Activated T-helper 1 cell treated with anti-CD3 and anti-CD28 coated beads, Interleukin-2, amount 50 U/mL, for 16 hours (primary cell): ENCODE results near the gene DLX6.

ENCODE experiments used
- DNase-seq, 2 donors: peaks; one replicate each; pipeline ENCODE4 v3.0.0-alpha.2; 2020; ENCODE audit warnings: low read depth in 1 of 2, low spot score in 1 of 2

Gene DLX6

DNA sequence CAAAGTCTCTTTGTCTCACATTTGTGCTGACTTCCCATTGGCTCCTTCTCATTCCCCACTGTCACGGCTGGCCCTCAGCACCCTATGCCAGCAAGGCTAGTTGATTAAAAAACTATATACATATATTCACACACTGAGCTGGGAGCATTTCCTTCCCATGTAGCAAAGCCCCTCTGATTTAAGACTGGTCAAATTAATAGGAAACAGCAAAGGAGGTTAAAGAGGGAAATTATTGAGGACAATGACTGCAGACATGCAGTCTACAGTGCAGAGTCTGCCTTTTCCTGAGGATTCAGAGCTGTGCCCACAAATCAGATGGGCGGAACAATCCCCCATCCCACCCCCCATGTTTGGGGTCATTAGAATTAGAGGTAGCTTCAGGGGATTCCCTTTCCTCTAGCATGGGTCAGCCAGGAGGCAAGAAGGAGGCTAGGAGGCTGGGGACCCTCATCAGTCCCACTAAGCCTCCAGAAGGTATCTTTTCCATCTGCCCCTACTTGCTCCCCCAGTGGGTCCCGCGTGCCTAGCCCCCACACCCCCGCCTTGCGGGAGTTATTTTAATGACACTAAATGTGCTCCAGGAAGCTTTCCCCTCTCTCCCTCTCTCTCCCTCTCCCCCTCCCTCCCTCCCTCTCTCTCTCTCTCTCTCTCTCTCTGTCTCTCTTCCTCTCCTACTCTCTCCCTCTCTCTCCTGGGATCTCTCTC is 9.8 kb upstream of the DLX6 start:
- DNase-seq, result no peak

DNA sequence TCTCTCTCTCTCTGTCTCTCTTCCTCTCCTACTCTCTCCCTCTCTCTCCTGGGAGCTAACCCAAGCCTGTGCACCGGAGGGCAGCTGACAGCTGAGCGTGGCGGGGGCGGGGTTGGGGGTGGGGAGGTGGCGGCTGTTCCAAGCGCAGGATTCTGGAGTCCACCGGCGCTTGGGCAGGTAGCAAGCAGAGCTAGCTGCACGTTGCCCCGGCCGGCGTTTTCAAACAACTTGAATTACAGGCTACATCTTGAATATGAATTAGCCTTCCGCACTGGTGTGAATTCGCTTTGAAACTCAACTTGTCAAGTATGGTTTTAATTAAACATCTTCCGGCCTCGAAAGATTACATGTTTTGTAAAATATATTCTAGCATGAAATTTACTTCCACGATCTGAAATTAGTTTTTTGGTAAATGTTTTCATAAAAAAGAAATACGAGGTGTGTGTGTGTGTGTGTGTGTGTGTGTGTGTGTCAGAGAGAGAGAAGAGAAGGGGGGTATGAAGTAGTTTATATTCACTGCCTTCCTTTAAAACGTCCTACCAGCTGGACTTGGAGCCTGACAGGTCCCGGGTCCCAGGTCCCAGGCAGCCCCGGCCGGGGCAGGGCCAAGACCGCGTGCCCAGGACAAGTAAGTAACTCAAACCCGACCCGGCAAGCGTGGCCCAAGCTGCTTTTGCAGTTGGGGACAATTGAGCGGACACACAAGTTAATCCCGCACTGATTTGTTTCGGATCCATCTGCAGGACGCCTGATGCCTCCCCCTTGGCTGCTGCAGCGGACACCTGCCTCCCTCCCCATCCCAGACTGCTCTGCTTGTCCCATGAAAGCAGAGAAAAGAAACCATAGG is 9.0 kb upstream of the DLX6 start:
- DNase-seq, result no peak

- no peak for DNase-seq
Observed at GRCh38 chr7:96996958-96997511, 8.3 kb upstream of the DLX6 start.

- DNase-seq, result no peak
Observed at GRCh38 chr7:96997512-96998032, 7.8 kb upstream of the DLX6 start.

DNA sequence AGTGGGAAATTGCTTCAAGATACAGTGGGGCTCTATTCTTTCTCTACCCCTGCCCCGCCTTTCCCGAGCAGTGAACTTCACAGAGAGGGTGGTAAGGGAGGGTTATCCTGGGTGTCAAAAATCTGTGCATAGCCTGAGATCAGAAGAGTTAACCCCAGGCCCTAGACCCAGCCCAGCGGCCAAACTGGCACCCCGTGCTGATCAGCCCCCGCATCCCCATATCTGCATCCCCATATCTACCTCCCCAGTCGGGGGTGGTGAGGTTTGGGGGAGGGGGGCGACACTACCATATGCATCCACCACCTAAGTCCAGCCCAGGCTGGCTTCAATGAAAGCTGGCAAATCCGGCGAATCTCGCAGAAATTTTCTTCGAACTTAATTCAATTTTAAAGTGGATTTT is 7.0 kb upstream of the DLX6 start:
- DNase-seq, result no peak

DNA sequence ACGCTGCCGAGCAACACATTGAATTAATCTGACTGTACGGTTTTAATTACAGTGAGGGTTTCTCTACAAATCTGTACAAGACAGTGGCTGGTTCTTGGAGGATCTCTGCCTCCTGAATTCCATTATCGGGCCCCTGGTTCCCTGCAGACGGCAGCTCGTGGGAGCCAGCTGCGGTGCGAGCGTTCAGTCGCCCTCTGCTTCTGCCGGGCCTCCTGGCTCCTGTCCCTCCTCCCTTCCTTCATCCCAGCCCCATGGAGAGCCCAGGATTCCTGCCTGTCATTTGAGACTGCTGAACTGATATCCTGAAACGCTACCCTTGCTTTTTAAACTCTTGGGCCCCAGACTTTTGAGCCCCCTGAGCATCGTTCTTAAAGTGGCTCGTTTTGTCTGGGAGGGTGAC is 6.6 kb upstream of the DLX6 start:
- DNase-seq, result no peak

DNA sequence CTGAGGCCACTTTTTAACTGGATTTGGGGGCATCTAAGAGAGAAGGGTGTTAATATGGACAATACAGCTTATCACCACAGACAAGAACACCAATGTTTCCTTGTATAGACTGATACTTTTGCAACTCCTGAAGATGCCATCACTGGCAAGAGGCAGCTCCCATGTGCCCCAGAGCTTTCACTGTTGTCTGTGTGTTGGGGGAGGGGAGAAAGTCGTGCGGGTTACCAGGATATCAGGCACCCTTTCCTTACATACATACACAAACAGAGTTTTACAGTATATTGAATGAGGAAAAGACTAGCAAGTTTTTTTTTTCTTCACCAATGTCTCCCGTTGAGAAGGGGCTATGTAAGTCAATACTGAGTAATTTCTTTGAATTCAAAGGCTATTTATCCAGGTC is 4.1 kb upstream of the DLX6 start:
- DNase-seq, result no peak

DNA sequence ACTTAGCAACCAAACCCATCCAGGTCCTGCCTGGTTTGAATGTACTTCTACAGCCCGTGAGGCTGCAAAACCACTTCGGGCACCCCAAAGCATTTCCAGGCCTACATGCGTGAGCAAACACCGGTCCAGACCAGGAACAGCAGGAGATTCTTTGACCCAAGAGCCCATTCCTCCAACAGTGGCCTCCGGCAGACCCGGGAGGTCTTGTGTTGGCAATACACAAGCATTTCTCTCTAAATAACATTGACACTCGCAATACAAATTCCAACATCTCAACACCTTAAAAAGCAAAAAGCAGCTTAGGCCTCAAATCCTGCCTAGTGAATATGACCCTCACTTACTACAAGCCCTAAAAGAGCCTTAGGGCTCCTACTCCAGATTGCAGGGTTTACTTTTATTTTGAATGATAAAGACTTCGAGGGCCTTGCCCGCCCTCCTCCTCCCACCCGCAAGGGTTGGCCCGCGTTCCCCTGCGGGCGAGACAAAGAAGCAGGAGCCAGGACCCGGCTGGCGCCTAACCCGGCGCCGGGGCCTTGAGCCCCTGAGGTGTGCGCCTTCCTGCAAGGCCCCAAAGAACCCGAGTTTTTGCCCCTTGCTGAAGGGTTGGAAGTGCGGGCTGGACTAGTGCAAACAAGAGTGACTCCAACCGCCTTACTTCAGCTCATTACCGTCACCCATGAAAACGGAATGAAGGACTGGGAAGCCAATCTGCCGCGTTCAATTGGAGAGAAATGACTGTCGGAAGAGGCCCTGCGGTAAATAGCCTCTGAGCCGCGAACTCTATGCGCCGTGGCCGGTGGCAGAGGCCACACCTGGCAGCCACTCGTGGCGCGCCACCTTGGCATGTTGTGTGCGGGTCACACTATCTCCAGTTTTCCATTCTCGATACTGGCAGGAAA is 3.4 kb upstream of the DLX6 start:
- DNase-seq, result no peak

DNA sequence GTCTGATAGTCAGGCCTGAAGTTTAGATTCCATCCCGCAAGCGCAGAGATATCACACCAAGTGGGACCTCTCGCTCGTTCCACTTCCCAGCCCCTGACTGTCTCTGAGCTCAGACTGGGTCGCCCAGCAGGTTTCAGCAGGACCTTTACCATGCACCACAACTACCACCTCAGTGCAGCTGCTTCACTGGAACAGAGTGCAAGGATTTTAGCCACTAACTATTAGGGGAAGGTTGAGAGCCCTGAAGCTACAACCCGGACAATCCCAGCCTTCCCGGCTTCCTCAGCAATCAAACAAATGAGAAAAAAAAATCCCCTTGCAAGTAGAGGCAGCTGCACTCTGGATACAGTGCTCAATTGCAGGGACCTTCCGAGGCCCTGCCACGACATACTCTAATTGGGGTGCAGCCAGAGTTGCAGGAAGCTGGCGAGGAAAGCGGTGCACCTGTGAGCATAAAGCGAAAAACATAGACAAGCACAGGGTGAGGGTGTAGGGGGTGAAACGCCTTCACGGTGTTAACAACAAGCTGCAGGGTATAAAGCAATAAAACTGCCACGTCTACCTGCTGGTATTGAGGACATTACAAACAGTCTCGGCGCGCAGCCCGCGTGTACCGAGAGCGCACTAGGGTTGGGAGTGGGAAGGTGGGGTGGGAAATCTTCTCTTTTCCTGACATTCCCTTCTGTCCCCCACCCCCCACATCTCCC is 2.6 kb upstream of the DLX6 start:
- DNase-seq, result no peak

- DNase-seq, result no peak
Observed at GRCh38 chr7:97003262-97004246, 1.8 kb upstream of the DLX6 start.

DNA sequence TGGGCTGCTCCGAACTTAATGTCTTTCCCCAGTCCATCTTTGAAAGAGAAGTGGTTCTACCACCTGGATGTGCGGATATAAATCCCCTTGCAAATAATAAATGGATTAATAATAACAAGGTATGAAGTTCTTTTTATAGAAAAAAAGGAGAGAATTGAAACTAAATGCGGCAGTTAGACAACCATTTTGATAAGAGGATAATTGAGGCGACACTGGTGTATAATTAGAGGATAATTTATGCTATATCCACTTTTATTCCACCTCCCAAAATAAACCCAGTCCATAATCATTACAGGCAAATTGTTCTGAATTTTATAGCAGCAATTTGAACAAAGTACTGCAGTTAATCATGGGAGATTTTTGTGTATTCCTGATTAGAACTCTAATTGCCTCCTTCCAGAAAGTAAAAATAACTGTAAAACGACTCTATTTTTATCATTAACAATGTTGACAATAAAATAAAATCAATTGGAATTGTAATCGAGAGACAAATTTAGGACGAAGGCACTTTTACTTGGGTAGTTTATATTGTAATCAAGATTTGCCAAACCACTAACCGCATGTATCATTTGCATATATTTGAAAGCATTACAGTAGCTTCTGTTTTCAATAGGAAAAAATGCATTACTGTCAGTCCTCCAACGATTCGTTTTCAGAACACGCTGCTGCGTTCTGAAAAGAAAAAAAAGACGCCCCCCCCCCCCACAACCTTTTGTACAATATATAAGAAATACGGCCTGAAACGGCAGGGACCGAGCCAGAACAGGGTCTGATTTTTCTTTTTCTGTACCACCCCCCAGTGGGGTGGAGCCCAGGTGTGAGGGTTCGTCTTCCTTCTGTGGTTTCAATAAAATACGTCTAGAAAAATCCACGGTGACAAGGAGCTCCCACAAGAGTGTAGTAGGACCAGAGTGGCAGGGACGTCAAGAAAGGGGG is 838 bp upstream of the DLX6 start:
- DNase-seq, result no peak

DNA sequence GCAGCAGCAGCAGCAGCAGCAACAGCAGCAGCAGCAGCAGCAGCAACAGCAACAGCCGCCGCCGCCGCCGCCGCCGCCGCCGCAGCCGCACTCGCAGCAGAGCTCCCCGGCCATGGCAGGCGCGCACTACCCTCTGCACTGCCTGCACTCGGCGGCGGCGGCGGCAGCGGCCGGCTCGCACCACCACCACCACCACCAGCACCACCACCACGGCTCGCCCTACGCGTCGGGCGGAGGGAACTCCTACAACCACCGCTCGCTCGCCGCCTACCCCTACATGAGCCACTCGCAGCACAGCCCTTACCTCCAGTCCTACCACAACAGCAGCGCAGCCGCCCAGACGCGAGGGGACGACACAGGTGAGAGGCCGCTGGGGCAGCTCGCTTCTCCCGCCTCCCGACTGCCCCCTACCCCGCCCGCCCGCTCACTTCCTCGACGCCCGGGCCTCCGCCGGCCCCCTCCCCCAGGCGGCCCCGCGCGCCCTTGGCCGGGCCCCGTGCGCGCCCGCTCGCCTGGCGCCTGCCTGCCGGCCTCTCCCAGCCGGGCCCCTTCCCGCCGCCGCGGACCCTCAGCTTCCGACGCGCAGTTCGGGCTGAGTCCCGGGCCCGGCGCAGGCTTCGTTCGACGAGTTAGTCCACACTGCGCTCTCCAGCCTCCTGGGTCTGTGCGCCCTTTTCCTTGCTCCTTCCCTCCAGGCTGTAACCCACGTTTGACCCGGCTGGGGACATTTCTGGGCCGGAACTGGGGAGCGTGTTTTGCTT is 882 bp downstream of the DLX6 start:
- no peak for DNase-seq

DNA sequence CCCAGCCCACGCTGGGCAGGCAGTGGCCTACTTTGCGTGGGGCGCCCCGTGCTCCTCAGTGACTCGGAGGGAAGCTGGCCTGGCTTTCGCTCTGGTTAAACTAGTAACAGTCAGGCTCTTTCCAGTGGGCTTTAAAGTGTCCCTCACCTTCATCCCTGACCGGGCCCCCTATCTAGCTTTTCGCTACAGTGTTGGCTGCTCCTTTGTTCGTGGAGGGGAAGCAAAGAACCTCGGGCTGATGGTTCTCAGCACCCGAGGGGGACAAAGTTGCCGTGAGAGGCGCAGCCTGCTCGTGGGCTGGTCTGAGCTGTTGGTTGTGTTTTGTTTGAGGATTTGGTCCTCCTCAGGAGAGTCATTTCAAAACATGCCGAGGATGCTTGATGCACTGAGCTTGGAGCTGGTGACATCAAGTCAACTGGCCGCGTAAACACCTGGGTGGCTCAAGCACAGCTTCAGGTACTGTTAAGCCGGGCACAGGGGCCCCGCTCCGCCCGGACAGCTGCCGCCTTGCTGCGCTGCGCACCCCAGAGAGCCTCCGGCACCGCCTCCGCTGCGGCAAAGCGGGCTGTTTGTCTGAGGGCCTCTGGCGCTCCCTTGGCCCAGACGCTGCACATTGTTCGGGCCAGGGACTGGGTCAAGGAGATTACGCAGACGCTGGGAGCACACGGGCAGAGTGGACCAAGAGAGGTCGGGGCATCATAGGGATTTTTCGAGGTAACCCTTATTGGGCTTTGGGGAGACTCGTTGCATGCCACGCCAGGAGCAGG is 1.6 kb downstream of the DLX6 start:
- no peak for DNase-seq

DNA sequence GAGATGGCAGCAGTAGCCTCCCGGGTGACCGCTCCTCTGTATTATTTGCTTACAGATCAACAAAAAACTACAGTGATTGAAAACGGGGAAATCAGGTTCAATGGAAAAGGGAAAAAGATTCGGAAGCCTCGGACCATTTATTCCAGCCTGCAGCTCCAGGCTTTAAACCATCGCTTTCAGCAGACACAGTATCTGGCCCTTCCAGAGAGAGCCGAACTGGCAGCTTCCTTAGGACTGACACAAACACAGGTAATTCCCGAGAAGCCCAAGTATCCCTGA is 2.2 kb downstream of the DLX6 start:
- DNase-seq, result no peak

DNA sequence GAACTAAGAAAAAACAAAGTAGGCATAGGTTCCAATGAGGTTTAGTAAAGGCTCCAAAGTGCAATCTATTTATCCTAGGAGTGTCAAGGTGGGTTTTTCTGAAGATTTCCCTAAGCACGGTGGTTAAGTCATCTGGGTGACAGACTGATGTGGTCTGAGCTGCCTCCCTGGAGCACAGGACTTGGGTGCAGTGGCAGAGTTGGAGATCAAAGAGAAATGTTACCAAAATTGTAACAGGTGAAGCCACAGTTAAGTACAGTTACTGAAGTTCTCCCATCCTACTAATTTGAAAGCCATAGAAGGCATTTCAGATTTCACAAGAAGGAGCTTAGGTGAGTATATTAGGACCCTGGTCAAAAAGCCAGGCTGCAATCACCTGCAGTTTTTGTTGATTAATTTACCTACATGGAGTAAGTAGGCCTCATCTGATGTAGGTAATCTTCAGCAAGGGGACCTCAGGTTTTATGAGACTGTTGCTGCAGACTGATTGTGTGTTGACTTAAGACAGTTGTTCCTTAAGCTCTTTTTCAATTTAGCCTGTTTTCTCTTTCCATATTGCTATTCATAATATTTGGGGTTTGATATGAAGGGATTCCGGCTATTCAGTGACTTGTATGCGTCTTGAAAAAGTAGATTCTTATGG is 3.0 kb downstream of the DLX6 start:
- DNase-seq, result no peak
